GM11168 (cell line): Measurements from ENCODE around the gene TAS2R41.
"Not testable (repeated sequence)": the region's sequence is repeated elsewhere in the genome, so short reads cannot be mapped to it uniquely, and the experiment has no call there.

Experiments
- in situ Hi-C: fragments of 300-500 bp; cut with MboI; formaldehyde crosslinking; loops from one replicate; pipeline ENCODE4 v1.12.0; 2022; ENCODE audit warnings: low sequenced_read_pairs; ENCODE audit not compliant: unreplicated experiment

TAS2R41 gene

DNA sequence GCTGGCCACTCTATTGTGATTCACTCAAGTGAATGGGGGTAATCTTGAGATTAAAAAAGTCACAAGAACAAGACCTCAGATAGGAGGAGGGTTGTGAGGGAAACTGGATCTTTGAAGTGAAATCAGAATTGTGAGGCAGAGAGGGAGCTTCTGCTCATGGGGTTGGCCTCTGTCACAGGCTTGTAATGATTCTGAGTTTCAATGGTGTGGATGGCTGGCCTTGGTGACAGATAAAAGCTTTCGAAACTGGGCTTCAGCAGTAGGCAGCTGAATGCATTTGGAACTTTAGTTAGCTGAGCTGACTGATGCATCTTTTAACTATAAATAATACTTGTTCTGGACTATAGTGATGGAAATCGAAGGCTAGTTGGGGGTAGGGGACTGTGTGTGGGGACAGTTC lies 22.2 kb upstream of the TAS2R41 start:
- in situ Hi-C loops, result no loop called here

GRCh38 chr7:143455942-143456341 lies 21.7 kb upstream of the TAS2R41 start:
- in situ Hi-C loops, result no loop called here

DNA sequence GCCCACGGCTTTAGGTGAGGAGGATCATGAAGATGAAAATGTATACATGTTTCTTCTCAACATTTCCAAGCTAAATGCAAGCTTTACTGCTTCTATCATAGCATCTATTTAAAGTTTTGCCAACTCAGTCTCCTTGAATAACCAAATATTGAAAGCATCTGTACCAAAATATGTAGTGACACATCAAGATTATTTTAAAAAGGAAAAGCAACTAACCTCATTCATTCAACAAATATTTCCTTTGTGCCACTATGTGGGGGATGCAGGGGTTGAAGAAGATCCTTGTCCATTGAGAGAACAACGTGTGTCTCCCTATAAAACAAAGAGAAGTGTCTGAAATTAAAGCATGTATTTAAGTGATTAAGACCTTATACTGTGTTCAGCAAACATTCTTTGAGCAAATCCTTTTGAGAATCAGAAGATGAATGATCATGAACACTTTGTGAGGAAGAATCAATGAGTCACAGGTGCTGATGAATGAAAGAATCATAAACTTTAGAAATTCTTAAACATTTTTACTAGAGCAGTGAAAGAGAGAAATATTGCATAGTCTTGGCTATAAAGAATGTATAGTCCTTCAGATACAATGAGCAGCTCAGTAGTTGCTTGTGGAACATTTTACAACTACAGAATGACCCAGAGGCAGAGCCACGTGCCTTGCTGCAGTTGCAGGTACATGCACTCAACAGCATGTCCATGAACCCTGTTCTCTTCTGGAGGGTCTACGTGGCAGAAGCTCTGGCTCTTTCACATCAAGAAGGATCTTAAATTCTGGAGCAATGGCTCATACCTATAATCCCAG lies 20.5 kb upstream of the TAS2R41 start:
- in situ Hi-C loops, result no loop called here

DNA sequence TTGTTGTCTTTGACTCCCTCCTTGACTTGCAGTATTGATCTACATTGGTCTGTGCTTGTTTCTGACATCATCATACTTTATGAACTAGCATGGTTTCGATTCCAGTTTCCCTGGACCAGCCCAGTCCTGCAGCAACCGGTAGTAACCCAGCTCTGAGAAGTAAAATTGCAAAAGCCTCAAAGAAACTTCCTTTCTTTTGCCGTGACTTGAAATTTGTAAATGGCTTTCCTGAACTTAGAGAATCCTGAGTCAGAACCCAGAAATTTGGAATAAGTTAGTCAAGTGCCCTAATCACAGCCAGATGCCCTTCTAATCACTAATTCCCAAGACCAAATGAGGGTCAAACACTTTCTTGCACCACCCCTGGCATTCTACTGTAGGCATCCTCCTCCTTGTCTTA lies 19.4 kb upstream of the TAS2R41 start:
- in situ Hi-C loops, result no loop called here

GRCh38 chr7:143458681-143459080 lies 19.0 kb upstream of the TAS2R41 start:
- in situ Hi-C loops, result no loop called here

DNA sequence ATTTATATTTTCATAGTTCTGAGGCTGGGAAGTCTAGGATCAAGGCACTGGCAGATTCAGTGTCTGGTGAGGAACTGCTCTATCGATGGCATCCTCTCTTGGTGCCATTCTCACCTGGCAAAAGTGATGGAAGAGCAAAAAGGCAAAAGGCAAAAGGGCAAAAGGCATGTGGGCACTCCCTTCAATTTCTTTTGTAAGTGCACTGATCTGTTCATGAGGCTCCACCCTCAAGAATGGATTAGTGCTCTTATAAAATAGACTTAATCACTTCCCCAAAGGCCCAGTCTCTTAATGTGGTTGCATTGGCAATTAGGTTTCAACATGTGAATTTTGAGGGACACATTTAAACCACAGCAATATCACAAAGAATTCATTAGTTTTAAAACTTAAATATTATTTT lies 18.3 kb upstream of the TAS2R41 start:
- in situ Hi-C loops, result no loop called here

GRCh38 chr7:143460271-143460979 lies 17.2 kb upstream of the TAS2R41 start:
- in situ Hi-C loops, result no loop called here

DNA sequence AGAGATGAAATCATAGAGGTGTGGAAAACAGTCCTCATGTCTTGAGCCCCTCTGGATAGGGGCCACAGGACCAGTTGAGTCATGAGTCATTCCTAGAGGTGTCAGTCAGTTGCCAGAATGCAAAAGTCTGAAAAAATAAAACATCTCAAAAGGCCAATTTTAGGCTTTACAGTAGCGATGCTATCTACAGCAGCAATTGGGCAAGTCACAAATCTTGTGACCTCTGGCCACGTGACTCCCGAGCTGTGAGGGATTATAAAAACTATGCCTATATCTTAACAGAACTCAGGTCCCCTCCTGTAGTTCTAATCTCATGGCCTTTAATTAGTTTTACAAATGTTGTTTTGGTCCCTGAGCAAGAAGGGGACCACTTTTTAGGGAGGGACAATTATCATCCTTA lies 15.6 kb upstream of the TAS2R41 start:
- in situ Hi-C loops, result no loop called here

GRCh38 chr7:143463556-143463955 lies 14.1 kb upstream of the TAS2R41 start:
- in situ Hi-C loops, result no loop called here

- in situ Hi-C loops, result no loop called here
Measured at GRCh38 chr7:143463957-143464356, 13.7 kb upstream of the TAS2R41 start.

- in situ Hi-C loops, result no loop called here
Measured at GRCh38 chr7:143467724-143468123, 9.9 kb upstream of the TAS2R41 start.

DNA sequence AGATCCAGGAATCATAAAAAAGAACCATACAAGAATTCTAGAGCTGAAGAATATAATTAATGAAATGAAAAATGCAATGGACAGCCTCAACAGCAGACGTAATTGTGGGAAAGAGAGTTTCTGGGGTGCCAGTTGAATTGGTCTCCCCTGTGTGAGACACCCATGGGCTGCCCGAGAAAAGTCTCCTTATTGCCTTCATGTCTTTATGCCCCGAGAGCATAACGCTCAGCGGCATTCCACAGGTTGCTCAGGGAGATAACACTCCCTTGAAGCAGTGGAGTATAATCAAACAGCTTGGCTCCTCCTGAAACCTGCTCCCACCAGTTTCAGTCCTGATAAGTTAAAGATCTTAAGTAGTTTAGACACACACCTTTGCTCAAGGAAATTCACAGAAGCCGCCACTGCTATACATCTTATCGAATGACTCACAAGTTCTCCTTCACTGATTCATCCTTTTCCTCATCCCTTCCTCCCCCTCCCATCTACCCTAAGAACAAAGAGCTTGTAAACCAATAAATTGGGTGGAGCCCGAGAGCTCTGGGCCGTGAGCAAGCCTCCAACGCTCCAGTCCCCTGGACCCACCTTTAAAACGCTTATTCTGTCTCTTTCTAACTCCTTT lies 5.5 kb upstream of the TAS2R41 start:
- in situ Hi-C loops, result not testable (repeated sequence)

- in situ Hi-C loops, result no loop called here
Measured at GRCh38 chr7:143479055-143479766, 1.5 kb downstream of the TAS2R41 start.

DNA sequence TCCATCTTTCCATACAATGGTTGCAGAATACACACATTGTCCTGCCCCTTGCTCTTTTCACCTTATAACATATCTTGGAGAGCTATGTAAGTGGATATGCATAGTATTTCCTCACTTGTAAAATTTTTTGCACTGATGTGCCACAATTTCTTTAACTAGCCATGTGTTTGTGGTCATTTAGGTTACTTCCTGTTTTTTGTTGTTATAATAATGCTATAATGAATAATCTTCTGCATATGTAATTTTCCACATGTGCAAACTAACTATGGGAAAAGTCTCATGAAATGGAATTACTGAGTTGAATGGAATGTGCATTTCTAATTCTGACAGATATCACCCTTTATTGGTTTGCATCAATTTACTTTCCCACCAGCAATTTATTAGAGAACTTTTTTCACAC lies 2.8 kb downstream of the TAS2R41 start:
- in situ Hi-C loops, result no loop called here

DNA sequence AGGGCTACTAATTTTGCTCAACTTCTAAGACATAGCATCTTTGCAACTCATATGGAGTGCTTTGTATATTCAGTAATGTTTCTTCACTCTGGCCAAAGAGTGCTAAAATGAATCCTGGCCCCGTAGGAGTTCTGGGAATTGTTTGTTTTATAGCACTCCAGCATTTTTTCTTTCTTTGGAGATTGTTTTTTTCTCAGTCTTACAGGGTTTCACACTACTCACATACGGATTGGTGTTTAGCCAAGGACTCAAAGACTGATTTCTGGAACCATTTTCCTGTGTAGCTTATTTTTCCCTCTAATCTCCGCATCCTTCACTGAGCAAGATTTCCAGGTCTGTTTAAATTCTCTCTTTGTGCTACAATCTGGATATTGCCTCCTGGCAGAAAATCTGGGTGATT lies 6.4 kb downstream of the TAS2R41 start:
- in situ Hi-C loops, result no loop called here

DNA sequence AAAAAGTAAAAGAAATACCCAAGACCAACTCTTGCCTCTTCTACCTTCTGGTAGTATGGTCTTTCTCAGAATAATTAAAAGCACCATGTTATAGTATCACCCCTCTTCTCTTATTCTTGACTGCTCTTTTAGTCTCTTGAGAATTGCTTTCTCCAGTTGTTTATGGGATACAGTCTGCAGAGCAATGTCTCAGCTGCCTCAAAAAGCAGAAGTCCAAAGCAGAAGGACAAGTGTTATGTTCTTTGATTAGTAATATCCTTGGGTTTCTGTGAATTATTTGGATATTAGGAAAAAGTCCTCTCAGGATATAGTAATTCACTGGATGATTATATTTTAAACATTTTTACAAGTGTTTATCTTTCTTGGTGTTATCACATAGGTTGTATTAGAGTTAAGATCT lies 7.4 kb downstream of the TAS2R41 start:
- in situ Hi-C loops, result no loop called here

DNA sequence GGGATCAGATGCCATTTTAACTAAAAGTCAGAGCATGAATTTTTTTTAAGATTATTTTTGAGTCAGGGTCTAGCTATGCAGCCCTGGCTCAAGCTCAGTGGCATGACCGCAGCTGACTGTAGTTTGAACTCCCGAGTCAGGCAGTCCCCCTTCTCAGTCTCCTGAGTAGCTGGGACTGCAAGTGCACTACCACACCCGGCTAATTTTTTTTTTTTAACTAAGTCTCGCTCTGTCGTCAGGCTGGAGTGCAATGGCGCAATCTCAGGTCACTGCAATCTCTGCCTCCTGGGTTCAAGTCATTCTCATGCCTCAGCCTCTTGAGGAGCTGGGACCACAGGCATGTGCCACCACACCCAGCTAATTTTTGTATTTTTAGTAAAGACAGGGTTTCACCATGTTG lies 7.8 kb downstream of the TAS2R41 start:
- in situ Hi-C loops, result no loop called here

- in situ Hi-C loops, result not testable (repeated sequence)
Measured at GRCh38 chr7:143486266-143486665, 8.6 kb downstream of the TAS2R41 start.

DNA sequence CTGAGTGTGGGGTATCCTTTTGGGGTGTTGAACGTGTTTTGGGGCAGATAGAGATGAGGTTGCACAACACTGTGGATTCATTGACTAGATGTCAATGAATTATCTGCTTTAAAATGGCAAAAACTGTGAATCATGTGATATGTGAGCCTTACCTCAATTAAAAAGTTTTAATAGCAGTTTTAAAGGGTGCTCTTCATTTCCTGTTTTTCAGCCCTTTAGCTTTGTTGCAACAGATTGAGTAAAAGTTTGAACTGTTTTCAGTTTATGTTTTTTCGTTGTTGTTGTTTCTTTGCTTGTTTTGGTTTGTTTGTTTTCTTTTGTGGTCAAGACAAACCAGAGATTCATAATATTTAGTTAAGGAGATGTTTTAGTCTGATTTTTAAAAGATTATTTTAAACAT lies 9.4 kb downstream of the TAS2R41 start:
- in situ Hi-C loops, result no loop called here

GRCh38 chr7:143487566-143487965 lies 9.9 kb downstream of the TAS2R41 start:
- in situ Hi-C loops, result no loop called here
